Cardiac fibroblast (primary cell): ENCODE data around the gene MEF2C.

Source experiments
- DNase-seq, 2 donors: peaks; one replicate each; pipeline versions ENCODE4 v3.0.0 to v3.0.0-alpha.2; 2010; ENCODE audit warnings: low read depth in 2 of 2
- H3K4me3 ChIP-seq, 2 donors: replicated peaks in 1 of 2; 1 replicate in 1 of 2; 2 replicates in 1 of 2; pipeline ENCODE4 v1.5.1; 2011; ENCODE audit warnings: low read depth in 2 of 2, low read length in 2 of 2, mild to moderate bottlenecking in 2 of 2, moderate library complexity in 1 of 2
- CTCF ChIP-seq: IDR thresholded peaks from one replicate; pipeline ENCODE4 v1.5.1; 2011; ENCODE audit warnings: low read depth, mild to moderate bottlenecking, low read length, inconsistent platforms

Gene MEF2C

GRCh38 chr5:88680253-88681132 is 202.5 kb downstream of the MEF2C start:
- H3K4me3 ChIP-seq, result peak overlapping the region; percentile 27 to 35
- DNase-seq, result peak; percentile 50 to 56
- peak; percentile 70 for TF ChIP-seq CTCF

GRCh38 chr5:88679638-88680037 is 203.3 kb downstream of the MEF2C start:
- no peak for TF ChIP-seq CTCF
- DNase-seq, result no peak
- H3K4me3 ChIP-seq, result no peak overlapping the region

GRCh38 chr5:88678770-88679381 is 204.1 kb downstream of the MEF2C start:
- no peak for TF ChIP-seq CTCF
- no peak for DNase-seq
- H3K4me3 ChIP-seq, result no peak overlapping the region

GRCh38 chr5:88677943-88678769 is 204.8 kb downstream of the MEF2C start:
- H3K4me3 ChIP-seq, result no peak overlapping the region
- no peak for TF ChIP-seq CTCF
- no peak for DNase-seq

GRCh38 chr5:88677376-88677895 is 205.5 kb downstream of the MEF2C start:
- no peak for TF ChIP-seq CTCF
- no peak overlapping the region for H3K4me3 ChIP-seq
- no peak for DNase-seq

- H3K4me3 ChIP-seq, result no peak overlapping the region
- no peak for DNase-seq
Measured at GRCh38 chr5:88676637-88677375, 206.2 kb downstream of the MEF2C start.

More at GRCh38 chr5:88676637-88677375, 206.2 kb downstream of the MEF2C start:
- TF ChIP-seq CTCF, result no peak
